GM23248 (cell line): Measurements from ENCODE around the gene CSNK2A2. TPM values are rescaled to one million over a fixed set of nuclear protein-coding genes. Genes with fewer than 3 reads are reported as not detected.

Experiments used
- DNase-seq: peaks from one replicate; pipeline ENCODE4 v3.0.0-alpha.2; 2015
- H2AFZ ChIP-seq: fragments of 200-600 bp; sonication (generic); 2 replicates; pipeline ENCODE4 v1.6.1; 2016; ENCODE audit warnings: antibody characterized with exemption
- H3F3A ChIP-seq: fragments of 200-600 bp; sonication (generic); 2 replicates; pipeline ENCODE4 v1.6.1; 2016; ENCODE audit warnings: mild to moderate bottlenecking, antibody characterized with exemption, mixed run types; ENCODE audit not compliant: insufficient read depth
- H3K27ac ChIP-seq: fragments of 200-600 bp; sonication (generic); 2 replicates; pipeline ENCODE4 v1.5.1; 2016; ENCODE audit warnings: mild to moderate bottlenecking
- H3K27me3 ChIP-seq: fragments of 200-600 bp; sonication (generic); replicated peaks from 2 replicates; pipeline ENCODE4 v1.6.1; 2016; ENCODE audit warnings: mild to moderate bottlenecking; ENCODE audit not compliant: insufficient read depth
- H3K36me3 ChIP-seq: fragments of 200-600 bp; sonication (generic); 2 replicates; pipeline ENCODE4 v1.6.1; 2016; ENCODE audit warnings: low read depth, mild to moderate bottlenecking
- H3K4me1 ChIP-seq: fragments of 200-600 bp; sonication (generic); 2 replicates; pipeline ENCODE4 v1.6.1; 2016; ENCODE audit warnings: mild to moderate bottlenecking; ENCODE audit not compliant: insufficient read depth
- H3K4me2 ChIP-seq: fragments of 200-600 bp; sonication (generic); one replicate; pipeline ENCODE4 v1.6.1; 2016; ENCODE audit warnings: mild to moderate bottlenecking; ENCODE audit not compliant: unreplicated experiment
- H3K4me3 ChIP-seq: fragments of 200-600 bp; sonication (generic); 2 replicates; pipeline ENCODE4 v1.5.1; 2016; ENCODE audit warnings: mild to moderate bottlenecking
- H3K79me2 ChIP-seq: fragments of 200-600 bp; sonication (generic); 2 replicates; pipeline ENCODE4 v1.6.1; 2016; ENCODE audit warnings: mild to moderate bottlenecking; ENCODE audit not compliant: insufficient read depth
- H3K9ac ChIP-seq: fragments of 200-600 bp; sonication (generic); 2 replicates; pipeline ENCODE4 v1.6.1; 2016; ENCODE audit warnings: mild to moderate bottlenecking
- H3K9me2 ChIP-seq: fragments of 200-600 bp; sonication (generic); 2 replicates; pipeline ENCODE4 v1.6.1; 2016; ENCODE audit warnings: mixed run types, mild to moderate bottlenecking, moderate library complexity; ENCODE audit not compliant: insufficient read depth
- H3K9me3 ChIP-seq: fragments of 200-600 bp; sonication (generic); one replicate; pipeline ENCODE4 v1.6.1; 2017; ENCODE audit warnings: low read depth
- H4K20me1 ChIP-seq: fragments of 200-600 bp; sonication (generic); 2 replicates; pipeline ENCODE4 v1.6.0; 2016; ENCODE audit not compliant: insufficient read depth
- EZH2 ChIP-seq: fragments of 200-600 bp; sonication (generic); IDR thresholded peaks from 2 replicates; pipeline ENCODE4 v1.6.1; 2018; ENCODE audit warnings: antibody characterized with exemption, mild to moderate bottlenecking; ENCODE audit not compliant: insufficient read depth, poor library complexity, severe bottlenecking
- EZH2phosphoT487 ChIP-seq: fragments of 200-600 bp; sonication (generic); IDR thresholded peaks from 2 replicates; pipeline ENCODE4 v1.6.1; 2018; ENCODE audit warnings: antibody characterized with exemption, moderate library complexity, mild to moderate bottlenecking, low read depth; ENCODE audit not compliant: insufficient read depth
- WGBS, 2 experiments: methylation state at CpG; one replicate each; pipeline ENCODE4 v1.1.6; 2015 to 2017; ENCODE audit warnings: low lambda C conversion rate in 2 of 2, low coverage in 1 of 2; ENCODE audit errors: missing lambda C conversion rate in 2 of 2; 5-methylcytosine and 5-hydroxymethylcytosine counted together
- in situ Hi-C: fragments of 300-500 bp; cut with MboI; formaldehyde crosslinking; loops from 2 replicates; pipeline ENCODE4 v1.15.0; 2020
- polyA plus RNA-seq: library from polyadenylated mRNA; unstranded; fragments of >200 nt; fragmentation: Nextera tagmentation; extraction: Ambion mirVana; gene quantifications from 2 replicates; pipeline ENCODE4 v1.2.1, GENCODE V29; 2016
- total RNA-seq: library from RNA; depleted of rRNA; stranded (reverse); fragments of >200 nt; shearing (Covaris generic); gene quantifications from 2 replicates; pipeline ENCODE4 v1.2.3, GENCODE V29; 2014

Gene CSNK2A2
- total and polyA plus RNA-seq, 2 experiments from 2014 or later: 16.6 to 27.4 TPM

GRCh38 chr16:58157951-58158540 is 39.9 kb downstream of the CSNK2A2 start:
- no peak for DNase-seq
- WGBS, 2 experiments: 83 to 84% methylated on average over 29 of the region's 29 CpGs
- Histone ChIP-seq H4K20me1 (no peaks in the 10 kb centered on the region), H3K36me3 (peaks cover 20% of the 10 kb centered on the region), H3K79me2 (no peaks in the 10 kb centered on the region), H3K9me2 (no peaks in the 10 kb centered on the region), H2AFZ (no peak overlapping the region), H3F3A (peaks cover 10% of the 10 kb centered on the region; the same call in 1 of the 2 replicates), H3K4me3 (no peak overlapping the region), H3K4me1 (no peaks in the 10 kb centered on the region), H3K27ac (no peak overlapping the region), H3K27me3 (no peaks in the 10 kb centered on the region), H3K9me3 (no peaks in the 10 kb centered on the region), H3K9ac (no peak overlapping the region), H3K4me2 (no peak overlapping the region)
- in situ Hi-C loops: no loop called here
- no peak for TF ChIP-seq EZH2phosphoT487
- no peak for TF ChIP-seq EZH2

- Histone ChIP-seq H3F3A (peaks cover 10% of the 10 kb centered on the region; the same call in 1 of the 2 replicates), H2AFZ (no peak overlapping the region), H3K9me3 (no peaks in the 10 kb centered on the region), H4K20me1 (no peaks in the 10 kb centered on the region), H3K4me1 (no peaks in the 10 kb centered on the region), H3K79me2 (no peaks in the 10 kb centered on the region), H3K4me2 (no peak overlapping the region), H3K27ac (no peak overlapping the region), H3K36me3 (peaks cover 12% of the 10 kb centered on the region), H3K27me3 (no peaks in the 10 kb centered on the region), H3K4me3 (no peak overlapping the region), H3K9me2 (no peaks in the 10 kb centered on the region), H3K9ac (no peak overlapping the region)
- TF ChIP-seq EZH2phosphoT487 (no peak), EZH2 (no peak)
- in situ Hi-C loops: no loop called here
- no peak for DNase-seq
- 77 to 78% methylated on average over 2 of the region's 2 CpGs for WGBS, 2 experiments
These were observed 40.7 kb downstream of the CSNK2A2 start for GRCh38 chr16:58157239-58157638.

- no peaks in the 10 kb centered on the region for H4K20me1 ChIP-seq
- H3K9me3 ChIP-seq: no peaks in the 10 kb centered on the region
- H3K9me2 ChIP-seq: no peaks in the 10 kb centered on the region
- TF ChIP-seq EZH2 (no peak), EZH2phosphoT487 (no peak)
- no peak overlapping the region for H3K9ac ChIP-seq
- no peak overlapping the region for H3K4me3 ChIP-seq
- WGBS, 2 experiments: 76 to 80% methylated on average over 2 of the region's 2 CpGs
- no peak overlapping the region for H3K4me2 ChIP-seq
- no peaks in the 10 kb centered on the region for H3K4me1 ChIP-seq
- no peaks in the 10 kb centered on the region for H3K36me3 ChIP-seq
- no peaks in the 10 kb centered on the region for H3K27me3 ChIP-seq
- 0 out of 2 replicates have a peak, but pooled peaks cover 3% of the 10 kb centered on the region for H3F3A ChIP-seq
- in situ Hi-C loops: no loop called here
- H2AFZ ChIP-seq: no peak overlapping the region
- no peak overlapping the region for H3K27ac ChIP-seq
- no peaks in the 10 kb centered on the region for H3K79me2 ChIP-seq
- no peak for DNase-seq
These were observed 42.1 kb downstream of the CSNK2A2 start for GRCh38 chr16:58155839-58156238.

GRCh38 chr16:58154345-58154744 is 43.6 kb downstream of the CSNK2A2 start:
- WGBS, 2 experiments: 42 to 53% methylated on average over 2 of the region's 2 CpGs
- Histone ChIP-seq H3K4me1 (no peaks in the 10 kb centered on the region), H3K4me2 (no peak overlapping the region), H3K79me2 (no peaks in the 10 kb centered on the region), H3K27me3 (no peaks in the 10 kb centered on the region), H3K4me3 (no peak overlapping the region), H3K36me3 (no peaks in the 10 kb centered on the region), H4K20me1 (no peaks in the 10 kb centered on the region), H3F3A (no peaks in the 10 kb centered on the region), H2AFZ (no peak overlapping the region), H3K9me3 (no peaks in the 10 kb centered on the region), H3K9ac (no peak overlapping the region), H3K27ac (no peak overlapping the region), H3K9me2 (no peaks in the 10 kb centered on the region)
- in situ Hi-C loops: no loop called here
- TF ChIP-seq EZH2 (no peak), EZH2phosphoT487 (no peak)
- peak; percentile 22 for DNase-seq
